Fibroblast of the conjunctiva (primary cell): ENCODE data around the gene APLP2.
"Not testable (repeated sequence)": the region's sequence is repeated elsewhere in the genome, so short reads cannot be mapped to it uniquely, and the experiment has no call there.

Source experiments
- DNase-seq: peaks from one replicate; pipeline ENCODE4 v3.0.0-alpha.2; 2010; ENCODE audit warnings: low read depth

APLP2 gene

DNA sequence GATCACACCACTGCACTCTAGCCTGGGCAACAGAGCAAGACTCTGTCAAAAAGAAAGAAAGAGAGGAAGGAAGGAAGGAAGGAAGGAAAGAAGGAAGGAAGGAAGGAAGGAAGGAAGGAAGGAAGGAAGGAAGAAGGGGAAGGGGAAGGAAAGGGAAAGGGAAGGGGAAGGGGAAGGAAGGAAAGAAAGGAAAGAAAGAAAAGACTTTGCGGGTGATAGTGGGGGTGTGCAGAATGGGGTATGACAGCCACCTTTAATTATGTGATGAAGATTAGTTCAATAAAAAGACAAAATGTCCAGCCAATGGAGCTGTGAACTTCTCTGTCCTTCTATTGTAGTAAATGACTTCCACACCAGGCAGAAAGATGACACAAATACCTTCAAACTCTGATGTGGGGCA, 8.7 kb upstream of the APLP2 start:
- no peak for DNase-seq

GRCh38 chr11:130062026-130062425, 7.7 kb upstream of the APLP2 start:
- DNase-seq = no peak

DNA sequence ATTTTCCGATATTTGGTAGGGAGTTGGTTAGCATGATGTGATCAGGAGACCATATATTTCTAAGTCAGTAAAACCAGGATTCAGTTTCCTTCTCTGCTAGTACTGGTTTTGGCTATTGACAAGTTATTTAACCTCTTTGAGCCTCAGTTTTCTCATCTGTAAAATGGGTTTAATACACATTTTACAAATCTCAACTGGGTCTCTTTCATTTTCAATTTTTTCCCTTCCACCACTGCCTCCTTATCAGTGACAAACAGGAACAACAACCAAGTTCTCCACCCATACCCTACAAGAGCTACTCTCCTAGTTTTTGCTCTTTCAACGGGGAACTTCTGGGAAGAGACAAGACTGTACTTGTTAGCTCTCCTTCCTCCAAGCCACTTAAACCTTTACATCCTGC, 6.2 kb upstream of the APLP2 start:
- DNase-seq = no peak

DNA sequence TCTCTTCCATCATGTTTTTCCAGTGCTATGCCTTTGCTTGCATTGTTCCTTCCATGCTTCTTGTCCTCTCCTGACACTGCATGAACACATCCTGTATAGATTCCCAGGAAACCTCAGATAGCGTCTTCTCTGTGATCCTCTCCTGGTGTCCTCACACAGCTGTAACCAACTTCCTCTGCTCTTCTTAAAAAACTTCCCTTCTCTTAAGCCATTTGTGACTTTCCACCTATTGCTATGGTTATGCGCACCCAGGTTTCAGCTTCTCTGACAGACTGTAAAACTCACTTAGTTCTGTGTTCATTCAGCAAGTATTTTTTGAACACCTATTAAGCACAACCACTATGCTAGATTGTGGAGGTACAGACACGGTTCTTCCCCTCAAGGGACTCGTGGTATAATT, 5.1 kb upstream of the APLP2 start:
- no peak for DNase-seq

DNA sequence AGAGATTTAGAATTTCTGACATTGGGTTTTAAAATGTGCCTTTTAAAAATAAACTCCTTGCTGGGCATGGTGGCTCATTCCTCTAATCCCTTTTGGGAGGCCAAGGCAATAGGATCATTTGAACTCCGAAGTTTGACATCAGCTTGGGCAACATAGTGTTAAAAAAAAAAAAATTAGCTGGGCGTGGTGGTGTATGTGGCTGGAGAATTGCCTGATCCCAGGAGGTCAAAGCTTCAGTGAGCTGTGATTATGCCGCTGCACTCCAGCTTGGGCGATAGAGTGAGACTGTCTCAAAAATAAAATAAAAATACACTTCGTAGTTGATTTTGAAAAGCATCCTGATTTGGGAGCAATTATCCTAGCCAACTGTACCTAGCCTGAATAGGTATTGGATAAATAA, 3.4 kb upstream of the APLP2 start:
- DNase-seq = no peak

DNA sequence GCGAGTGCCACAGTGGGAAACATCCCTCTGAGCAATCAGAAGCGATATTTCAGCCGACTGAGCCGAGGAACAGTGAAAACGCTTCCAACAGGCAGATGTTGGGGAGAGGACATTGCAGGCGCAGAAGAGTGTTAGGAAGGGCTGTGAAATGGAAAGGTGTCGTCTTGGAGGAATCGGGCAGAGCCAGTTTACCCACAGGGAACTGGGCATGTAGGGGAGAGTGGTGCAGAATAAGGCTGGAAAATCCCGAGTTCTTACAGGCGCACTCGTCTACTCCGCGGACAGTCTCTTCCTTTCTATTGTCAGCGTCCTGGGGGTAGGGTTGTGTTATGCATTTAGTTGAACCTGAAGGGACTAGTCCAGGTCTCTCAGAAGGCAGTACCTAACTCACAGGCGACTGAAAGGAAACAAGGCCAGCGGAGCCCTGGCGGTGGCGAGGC, 1.1 kb upstream of the APLP2 start:
- no peak for DNase-seq

DNA sequence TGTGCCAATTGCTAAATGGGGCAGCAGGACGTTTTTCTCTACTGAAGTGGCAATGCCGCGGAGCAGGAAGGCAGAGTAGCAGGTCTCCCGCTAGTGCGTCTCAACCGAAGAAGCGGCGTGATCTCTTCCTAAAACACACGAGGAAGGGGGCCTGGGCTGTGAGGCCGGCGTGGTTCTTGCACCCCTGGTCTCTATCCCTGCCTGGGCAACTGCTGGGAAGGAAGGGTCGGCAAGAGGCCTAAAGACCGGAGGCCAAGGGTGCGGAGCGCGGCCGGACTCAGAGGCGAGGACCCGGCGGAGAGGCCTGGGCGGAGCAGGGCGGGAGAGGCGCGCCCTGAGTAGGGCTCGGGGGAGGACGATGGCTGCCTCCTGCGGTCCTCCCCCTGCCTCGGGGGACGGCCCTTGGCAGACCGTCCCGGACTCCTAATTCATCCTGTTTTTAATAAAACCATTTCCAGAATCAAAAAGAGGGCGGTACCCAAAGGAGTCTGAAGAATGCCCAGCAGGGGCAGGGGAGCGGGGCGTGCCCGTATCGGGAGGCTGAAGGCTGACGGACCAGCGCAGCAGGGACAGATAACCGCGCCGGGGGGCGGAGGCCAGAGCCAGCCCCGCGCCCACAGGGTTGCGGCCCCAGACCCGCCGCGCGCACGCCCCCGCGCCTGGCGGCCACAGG, 572 bp upstream of the APLP2 start:
- DNase-seq = peak; percentile 89

GRCh38 chr11:130070109-130070845, 583 bp downstream of the APLP2 start:
- DNase-seq = no peak

- no peak for DNase-seq
Measured at GRCh38 chr11:130070846-130071200, 1.1 kb downstream of the APLP2 start.

DNA sequence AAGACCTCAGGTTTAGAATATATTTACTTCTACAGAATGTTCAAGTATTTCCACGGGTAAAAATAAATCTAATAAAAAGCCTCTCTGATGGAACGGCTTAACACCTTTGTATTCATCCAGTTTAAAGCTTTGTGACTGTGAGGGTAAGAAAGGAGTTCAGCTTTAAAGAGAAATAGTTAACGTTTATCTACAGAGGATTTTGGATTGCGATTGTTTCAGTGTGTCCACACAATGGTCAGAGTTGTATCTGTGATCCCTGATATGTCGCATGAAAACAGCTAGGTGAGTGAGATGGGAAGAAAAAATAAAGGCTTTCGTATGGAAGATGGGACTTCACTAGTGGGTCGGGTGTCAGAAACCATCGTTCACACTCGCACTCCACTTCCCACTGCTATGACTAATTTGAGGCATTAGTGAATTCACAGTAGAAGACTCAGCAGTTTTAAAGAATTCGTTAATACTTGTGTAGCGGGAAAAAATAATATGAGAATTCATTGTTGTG, 1.6 kb downstream of the APLP2 start:
- no peak for DNase-seq

GRCh38 chr11:130074736-130075135, 5.0 kb downstream of the APLP2 start:
- DNase-seq = no peak

DNA sequence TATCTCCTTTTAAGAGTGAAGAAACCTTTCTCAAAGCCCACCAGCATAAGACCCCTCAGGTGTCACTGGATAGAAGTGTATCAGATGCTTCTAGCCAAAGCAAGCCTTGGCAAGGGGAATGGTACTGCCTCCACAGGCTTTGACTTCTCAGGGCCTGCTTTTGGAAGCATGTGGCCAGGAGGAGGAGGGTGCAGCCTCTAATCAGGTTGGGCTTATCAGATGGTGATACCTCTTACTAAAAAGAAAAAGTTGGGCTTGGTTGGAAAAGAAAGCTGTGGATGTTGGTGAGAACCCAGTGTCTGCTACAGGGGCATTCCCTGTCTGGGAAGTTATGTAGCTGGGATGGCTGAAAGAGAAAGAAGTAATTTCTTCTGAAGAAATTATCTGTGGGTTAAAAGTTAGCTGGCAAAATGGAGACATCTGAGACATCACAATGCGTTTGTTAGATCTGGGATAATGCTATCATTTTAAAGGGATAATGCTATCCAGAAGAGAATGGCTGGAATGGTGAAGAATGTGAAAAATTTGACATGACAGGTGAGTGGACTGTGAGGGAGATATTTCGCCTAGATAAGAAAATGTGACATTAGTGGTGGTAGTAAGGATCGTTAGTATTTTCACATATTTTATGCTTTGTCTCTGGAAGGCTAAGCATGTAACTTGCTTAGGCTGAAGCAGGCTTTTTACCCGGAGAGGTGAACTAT, 7.2 kb downstream of the APLP2 start:
- DNase-seq = no peak

- DNase-seq = no peak
Measured at GRCh38 chr11:130077671-130078070, 8.0 kb downstream of the APLP2 start.

GRCh38 chr11:130078080-130078479, 8.4 kb downstream of the APLP2 start:
- DNase-seq = no peak

- DNase-seq = no peak
Measured at GRCh38 chr11:130085671-130086290, 16.1 kb downstream of the APLP2 start.

DNA sequence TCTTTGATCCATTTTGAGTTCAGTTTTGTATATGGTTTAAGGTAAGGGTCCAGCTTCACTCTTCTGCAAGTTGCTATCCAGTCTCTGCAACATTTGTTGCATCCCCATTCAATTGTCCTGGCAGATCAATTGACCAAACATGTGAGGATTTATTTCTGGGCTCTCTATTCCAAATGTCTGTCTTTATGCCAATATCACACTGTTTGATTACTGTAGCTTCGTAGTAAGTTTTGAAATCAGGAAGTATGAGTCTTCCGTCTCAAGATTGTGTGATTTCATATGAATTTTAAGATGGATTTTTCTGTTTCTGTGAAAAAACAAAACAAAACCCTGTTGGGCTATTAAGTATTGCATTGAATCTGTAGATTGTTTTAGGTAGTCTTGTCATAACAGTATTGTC, 17.0 kb downstream of the APLP2 start:
- DNase-seq = no peak

DNA sequence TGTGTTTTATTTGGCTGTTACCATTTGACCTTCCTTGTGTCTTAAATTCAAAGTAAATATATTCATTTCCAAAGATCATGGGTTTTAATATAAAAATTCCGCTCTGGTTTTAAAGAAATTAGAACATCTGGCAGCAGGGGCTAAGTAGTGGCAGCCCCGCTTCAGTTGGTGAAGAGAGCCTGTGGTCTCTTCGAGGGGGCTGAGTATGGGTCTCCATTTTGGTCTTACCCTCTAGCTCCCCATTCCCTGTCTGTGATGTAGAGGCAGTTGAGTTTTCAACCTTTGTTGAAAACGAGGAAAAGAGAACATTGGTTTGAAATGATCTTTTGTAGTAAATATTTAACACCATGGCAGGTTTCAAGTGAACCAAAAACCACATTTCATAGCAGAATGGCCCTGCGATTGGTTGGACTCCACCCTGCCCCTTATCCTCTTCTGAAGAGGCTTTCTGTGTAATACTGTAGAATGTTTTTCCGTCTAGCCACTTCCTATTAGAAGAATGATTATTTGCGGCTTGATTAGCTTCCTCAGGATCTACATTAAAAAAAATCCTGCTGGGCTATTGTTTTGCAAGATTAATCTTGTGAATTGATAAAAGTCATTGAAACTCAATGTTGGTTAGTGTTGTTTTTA, 17.7 kb downstream of the APLP2 start:
- no peak for DNase-seq

- DNase-seq = no peak
Measured at GRCh38 chr11:130088217-130088616, 18.5 kb downstream of the APLP2 start.

- DNase-seq = no peak
Measured at GRCh38 chr11:130088919-130089673, 19.4 kb downstream of the APLP2 start.

- no peak for DNase-seq
Measured at GRCh38 chr11:130089674-130090073, 20.0 kb downstream of the APLP2 start.

DNA sequence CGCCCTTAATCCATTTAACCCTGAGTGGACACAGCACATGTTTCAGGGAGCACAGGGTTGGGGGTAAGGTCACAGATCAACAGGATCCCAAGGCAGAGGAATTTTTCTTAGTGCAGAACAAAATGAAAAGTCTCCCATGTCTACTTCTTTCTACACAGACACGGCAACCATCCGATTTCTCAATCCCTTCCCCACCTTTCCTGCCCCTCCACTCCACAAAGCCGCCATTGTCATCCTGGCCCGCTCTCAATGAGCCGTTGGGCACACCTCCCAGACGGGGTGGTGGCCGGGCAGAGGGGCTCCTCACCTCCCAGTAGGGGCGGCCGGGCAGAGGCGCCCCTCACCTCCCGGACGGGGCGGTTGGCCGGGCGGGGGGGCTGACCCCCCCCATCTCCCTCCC, 20.8 kb downstream of the APLP2 start:
- DNase-seq = not testable (repeated sequence)
